ENCODE measurements around the gene SRP19. TPM values are rescaled to one million over a fixed set of nuclear protein-coding genes. Genes with fewer than 3 reads are reported as not detected.
"Not testable (repeated sequence)": the region's sequence is repeated elsewhere in the genome, so short reads cannot be mapped to it uniquely, and the experiment has no call there.

Gene SRP19
- polyA plus RNA-seq, 3 donors from 2014 or later = 109 to 176 (median 154) TPM

DNA sequence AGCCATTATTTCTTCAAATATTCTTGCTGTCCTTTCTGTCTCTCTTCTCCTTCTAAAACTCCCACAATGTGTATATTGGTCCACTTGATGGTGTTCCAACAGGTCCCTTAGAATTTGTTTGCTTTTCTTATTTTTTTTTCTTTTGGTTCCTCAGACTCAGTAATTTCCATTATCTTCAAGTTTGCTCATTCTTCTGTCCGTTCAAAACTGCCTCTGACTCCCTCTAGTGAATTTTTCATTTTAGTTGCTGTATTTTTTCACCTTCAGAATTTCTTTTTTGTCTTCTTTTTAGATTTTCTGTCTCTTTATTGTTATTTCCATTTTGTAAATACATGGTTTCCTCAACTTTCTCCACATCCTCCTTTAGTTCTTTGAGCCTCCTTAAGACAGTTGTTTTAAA, 6.4 kb upstream of the SRP19 start:
- Mint-ChIP-seq H3K27ac (no peak overlapping the region), H3K27me3 (ENCODE audit: low read depth in 3 of 3) (peaks cover 14 to 23% (median 17%) of the 10 kb centered on the region in 3 donors), H3K4me3 (no peak overlapping the region), H3K4me1 (no peaks in the 10 kb centered on the region), H3K9me3 (peaks cover 4 to 18% (median 6%) of the 10 kb centered on the region in 6 donors), H3K36me3 (peaks cover 4 to 13% (median 9%) of the 10 kb centered on the region in 3 donors)
- no peak for DNase-seq

DNA sequence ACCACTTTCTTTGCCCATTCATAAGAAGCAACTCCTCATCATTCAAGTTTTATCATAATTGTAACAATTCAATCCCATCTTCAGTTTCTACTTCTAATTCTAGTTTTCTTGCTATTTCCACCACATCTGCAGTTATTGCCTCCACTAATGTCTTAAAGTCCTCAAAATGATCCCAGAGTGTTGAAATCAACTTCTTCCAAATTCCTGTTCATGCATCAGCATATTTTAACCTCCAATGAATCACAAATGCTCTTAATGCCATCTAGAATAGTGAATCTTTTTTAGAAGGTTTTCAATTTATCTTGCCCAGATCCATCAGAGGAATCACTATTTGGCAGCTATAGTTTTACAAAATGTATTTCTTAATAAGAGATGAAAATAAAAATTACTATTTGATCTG, 3.2 kb upstream of the SRP19 start:
- Mint-ChIP-seq H3K27ac (no peak overlapping the region), H3K4me3 (no peak overlapping the region), H3K4me1 (peaks cover 23 to 26% of the 10 kb centered on the region in 2 donors), H3K9me3 (peaks cover 4 to 14% (median 6%) of the 10 kb centered on the region in 6 donors), H3K27me3 (ENCODE audit: low read depth in 3 of 3) (peaks cover 12 to 23% (median 20%) of the 10 kb centered on the region in 3 donors), H3K36me3 (peaks cover 4 to 9% (median 9%) of the 10 kb centered on the region in 3 donors)
- no peak for DNase-seq

DNA sequence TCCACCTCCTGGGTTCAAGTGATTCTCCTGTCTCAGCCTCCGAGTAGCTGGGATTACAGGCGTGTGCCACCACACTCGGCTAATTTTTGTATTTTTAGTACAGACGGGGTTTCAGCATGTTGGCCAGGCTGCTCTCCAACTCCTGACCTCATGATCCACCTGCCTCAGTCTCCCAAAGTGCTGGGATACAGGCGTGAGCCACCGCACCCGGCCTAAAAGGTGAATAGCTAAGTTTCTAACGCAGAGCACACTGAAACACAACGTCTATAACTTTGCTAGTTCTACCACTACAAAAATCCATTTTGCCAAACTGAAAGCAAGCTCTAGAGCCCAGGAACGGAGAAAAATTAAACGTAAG, 537 bp upstream of the SRP19 start:
- peaks cover 3 to 12% (median 10%) of the 10 kb centered on the region in 3 donors for H3K27me3 Mint-ChIP-seq (ENCODE audit: low read depth in 3 of 3)
- not testable (repeated sequence) for H3K9me3 Mint-ChIP-seq, DNase-seq, H3K36me3 Mint-ChIP-seq
- H3K4me1 Mint-ChIP-seq = peaks cover 34 to 44% of the 10 kb centered on the region in 2 donors
- peak overlapping the region; percentile 92 to 99 (median 98) for H3K27ac Mint-ChIP-seq
- H3K4me3 Mint-ChIP-seq = peak overlapping the region; percentile 94 to 99 (median 96)

DNA sequence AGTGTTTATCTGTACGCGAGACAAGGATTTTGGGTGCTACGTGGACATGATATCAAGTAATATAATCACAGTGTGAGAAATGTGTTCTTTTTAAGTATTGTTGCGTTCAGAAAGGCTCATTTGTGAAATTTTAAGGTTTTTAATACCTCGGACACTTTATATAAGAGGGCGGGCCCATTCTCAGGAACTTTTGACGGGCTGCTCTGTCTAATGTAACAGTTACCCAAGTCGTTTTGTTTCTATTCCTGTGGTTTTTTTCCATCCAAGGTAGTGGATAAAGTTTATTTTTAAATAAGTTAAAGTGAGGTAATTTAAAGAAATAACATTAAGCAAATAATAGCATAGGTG, 525 bp downstream of the SRP19 start:
- Mint-ChIP-seq H3K4me3 (peak overlapping the region; percentile 94 to 99 (median 96)), H3K27me3 (ENCODE audit: low read depth in 3 of 3) (peaks cover 0 to 7% (median 3%) of the 10 kb centered on the region in 3 donors), H3K4me1 (peaks cover 34 to 46% of the 10 kb centered on the region in 2 donors), H3K36me3 (peaks cover 0 to 5% (median 0%) of the 10 kb centered on the region in 3 donors), H3K9me3 (no peaks in the 10 kb centered on the region), H3K27ac (peak overlapping the region; percentile 92 to 99 (median 98))
- no peak for DNase-seq

DNA sequence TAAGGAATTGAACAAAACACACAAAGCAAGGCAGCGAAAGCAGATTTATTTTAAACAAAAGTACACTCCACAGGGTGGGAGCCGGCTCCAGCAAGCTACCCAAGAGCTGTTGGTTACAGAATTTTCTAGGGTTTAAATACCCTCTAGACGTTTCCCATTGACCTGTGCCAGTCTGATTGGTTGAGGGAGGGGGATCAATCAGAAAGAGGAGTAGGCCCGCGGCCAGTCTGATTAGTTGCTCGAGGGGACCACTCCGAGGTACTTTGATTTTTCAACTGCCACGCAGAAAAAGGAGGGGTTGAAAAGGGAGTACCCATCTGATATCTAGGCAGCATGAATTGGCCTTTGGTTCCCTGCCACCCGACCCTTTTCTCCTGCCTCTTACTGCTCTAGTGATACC, 998 bp downstream of the SRP19 start:
- H3K27me3 Mint-ChIP-seq (ENCODE audit: low read depth in 3 of 3) = peaks cover 0 to 7% (median 3%) of the 10 kb centered on the region in 3 donors
- H3K9me3 Mint-ChIP-seq = no peaks in the 10 kb centered on the region
- no peak for DNase-seq
- peaks cover under 1 to 10% (median under 1%) of the 10 kb centered on the region in 3 donors for H3K36me3 Mint-ChIP-seq
- peak overlapping the region; percentile 92 to 99 (median 98) for H3K27ac Mint-ChIP-seq
- H3K4me3 Mint-ChIP-seq = peak overlapping the region; percentile 94 to 99 (median 96)
- H3K4me1 Mint-ChIP-seq = peaks cover 34 to 51% of the 10 kb centered on the region in 2 donors

DNA sequence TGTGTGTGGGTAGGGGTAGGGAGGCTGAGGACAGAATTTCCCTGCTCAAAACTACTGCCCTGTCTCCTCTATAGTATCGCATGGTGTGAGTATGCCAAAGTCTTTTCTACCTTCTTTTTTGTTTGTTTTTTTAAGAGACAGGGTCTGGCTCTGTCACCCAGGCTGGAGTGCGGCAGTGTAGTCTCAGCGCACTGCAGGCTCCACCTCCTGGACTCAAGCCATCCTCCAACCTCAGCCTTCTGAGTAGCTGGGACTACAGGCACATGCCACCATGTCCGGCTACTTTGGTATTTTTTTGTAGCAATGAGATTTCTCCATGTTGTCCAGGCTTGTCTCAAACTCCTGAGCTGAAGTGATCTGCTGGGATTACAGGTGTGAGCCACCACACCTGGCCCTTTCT, 2.5 kb downstream of the SRP19 start:
- peak overlapping the region in 5 of 6 donors; percentile 17 to 99 (median 40) for H3K27ac Mint-ChIP-seq
- peaks cover 34 to 51% of the 10 kb centered on the region in 2 donors for H3K4me1 Mint-ChIP-seq
- H3K27me3 Mint-ChIP-seq (ENCODE audit: low read depth in 3 of 3) = peaks cover 0 to 7% (median 0%) of the 10 kb centered on the region in 3 donors
- no peak for DNase-seq
- H3K4me3 Mint-ChIP-seq = peak overlapping the region; percentile 22 to 99 (median 94)
- no peaks in the 10 kb centered on the region for H3K9me3 Mint-ChIP-seq
- H3K36me3 Mint-ChIP-seq = peaks cover 4 to 16% (median 8%) of the 10 kb centered on the region in 3 donors

DNA sequence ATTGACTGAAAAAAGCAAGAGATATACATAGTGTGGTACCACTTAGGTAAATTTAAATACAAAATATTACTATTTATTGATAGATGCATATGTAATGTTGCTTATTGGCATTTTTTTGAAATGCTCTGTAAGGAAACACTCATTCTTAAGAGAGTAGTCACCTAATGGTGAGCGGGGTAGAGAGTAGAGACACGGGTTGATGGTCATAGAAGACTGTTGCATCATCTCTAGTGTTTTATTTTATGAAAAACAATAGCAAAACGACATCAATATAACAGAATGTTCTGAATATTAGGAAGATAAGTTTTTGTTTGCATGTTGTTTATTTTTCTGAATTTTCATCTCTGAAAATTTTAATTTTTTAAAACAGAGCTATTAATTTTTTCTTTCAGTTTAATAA, 4.0 kb downstream of the SRP19 start:
- peaks cover 0 to 7% (median 0%) of the 10 kb centered on the region in 3 donors for H3K27me3 Mint-ChIP-seq (ENCODE audit: low read depth in 3 of 3)
- no peak overlapping the region for H3K27ac Mint-ChIP-seq
- no peak for DNase-seq
- no peak overlapping the region for H3K4me3 Mint-ChIP-seq
- H3K36me3 Mint-ChIP-seq = peaks cover 7 to 22% (median 15%) of the 10 kb centered on the region in 3 donors
- H3K4me1 Mint-ChIP-seq = peaks cover 37 to 65% of the 10 kb centered on the region in 2 donors
- H3K9me3 Mint-ChIP-seq = no peaks in the 10 kb centered on the region

DNA sequence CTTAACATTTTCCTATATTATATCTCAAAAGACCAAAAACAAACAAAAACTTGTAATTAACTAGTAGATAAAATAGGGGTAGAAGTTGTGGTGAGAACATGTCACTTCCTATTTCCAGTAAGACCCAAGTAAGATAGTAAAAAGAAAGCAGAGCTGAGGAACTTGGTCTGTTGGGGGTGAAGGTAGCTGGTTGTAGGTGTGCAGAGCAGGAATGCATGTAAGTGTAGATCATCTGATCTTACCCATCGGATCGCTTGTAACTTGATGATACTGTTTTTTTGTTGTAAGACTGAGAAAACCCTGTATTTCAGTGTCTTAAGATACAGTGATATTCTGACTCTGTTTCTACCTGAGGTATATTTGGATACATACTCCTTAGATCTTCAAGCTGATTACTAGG, 5.7 kb downstream of the SRP19 start:
- peak overlapping the region in 2 of 6 donors; percentile 14 to 57 for H3K27ac Mint-ChIP-seq
- peaks cover 10 to 22% (median 15%) of the 10 kb centered on the region in 3 donors for H3K36me3 Mint-ChIP-seq
- no peaks in the 10 kb centered on the region for H3K9me3 Mint-ChIP-seq
- no peak for DNase-seq
- H3K4me3 Mint-ChIP-seq = no peak overlapping the region
- peaks cover 25 to 51% of the 10 kb centered on the region in 2 donors for H3K4me1 Mint-ChIP-seq
- no peaks in the 10 kb centered on the region for H3K27me3 Mint-ChIP-seq (ENCODE audit: low read depth in 3 of 3)

DNA sequence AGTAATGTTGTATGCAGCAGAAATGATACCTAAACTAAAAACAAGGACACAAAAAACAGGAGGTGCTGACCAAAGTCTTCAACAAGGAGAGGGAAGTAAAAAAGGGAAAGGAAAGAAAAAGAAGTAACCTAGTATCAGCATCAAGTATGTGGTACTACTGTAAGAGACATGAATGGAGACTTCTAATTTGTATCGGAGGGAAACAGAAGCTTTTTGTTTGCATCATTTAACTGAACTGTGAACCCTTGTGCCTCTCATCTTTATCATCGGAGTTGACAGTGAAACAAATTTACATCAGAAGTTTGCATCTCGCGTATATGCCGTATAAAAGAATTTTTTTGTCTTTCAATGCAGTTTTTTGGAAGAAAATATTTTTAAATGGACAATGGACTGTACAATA, 6.3 kb downstream of the SRP19 start:
- Mint-ChIP-seq H3K9me3 (no peaks in the 10 kb centered on the region), H3K4me1 (peaks cover 18 to 44% of the 10 kb centered on the region in 2 donors), H3K27me3 (ENCODE audit: low read depth in 3 of 3) (no peaks in the 10 kb centered on the region), H3K36me3 (peaks cover 10 to 22% (median 15%) of the 10 kb centered on the region in 3 donors), H3K27ac (peak overlapping the region in 2 of 6 donors; percentile 8 to 62), H3K4me3 (no peak overlapping the region)
- no peak for DNase-seq

DNA sequence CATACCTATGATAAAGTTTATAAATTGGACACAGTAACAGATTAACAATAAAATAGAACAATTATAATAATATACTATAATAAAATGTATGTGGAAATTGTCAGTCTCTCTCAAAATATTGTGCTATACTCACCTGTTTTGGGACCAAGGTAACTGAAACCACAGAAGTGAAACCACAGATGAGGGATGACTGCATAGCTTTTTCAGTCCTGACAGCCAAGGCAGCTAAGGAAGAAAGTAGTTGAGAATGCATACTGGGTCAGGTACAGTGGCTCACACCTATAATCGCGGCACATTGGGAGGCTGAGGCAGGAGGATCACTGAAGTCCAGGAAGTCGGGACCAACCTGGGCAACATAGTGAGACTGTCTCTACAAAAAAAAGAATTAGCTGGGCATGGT, 8.9 kb downstream of the SRP19 start:
- Mint-ChIP-seq H3K36me3 (peaks cover 14 to 28% (median 15%) of the 10 kb centered on the region in 3 donors), H3K4me3 (no peak overlapping the region), H3K9me3 (no peaks in the 10 kb centered on the region), H3K27me3 (ENCODE audit: low read depth in 3 of 3) (no peaks in the 10 kb centered on the region), H3K4me1 (peaks cover 9 to 27% of the 10 kb centered on the region in 2 donors), H3K27ac (peak overlapping the region in 2 of 6 donors; percentile 28 to 29)
- no peak for DNase-seq

DNA sequence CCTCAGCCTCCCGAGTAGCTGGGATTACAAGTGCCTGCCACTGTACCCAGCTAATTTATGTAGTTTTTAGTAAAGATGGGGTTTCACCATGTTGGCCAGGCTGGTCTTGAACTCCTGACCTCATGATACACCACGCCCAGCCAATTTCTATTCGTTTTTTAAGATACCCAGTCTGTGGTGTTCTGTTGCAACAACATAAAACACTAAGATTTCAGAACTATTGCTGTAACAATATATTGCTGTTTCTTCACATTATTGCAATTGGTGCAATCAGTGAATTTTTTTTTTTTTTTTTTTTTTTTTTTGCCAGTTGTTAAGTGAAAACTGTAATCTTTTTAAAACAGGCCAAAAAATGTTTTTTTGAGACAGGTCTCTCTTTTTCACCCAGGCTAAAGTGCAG, 9.9 kb downstream of the SRP19 start:
- Mint-ChIP-seq H3K27ac (peak overlapping the region in 1 of 6 donors; percentile 64), H3K36me3 (peaks cover 14 to 28% (median 15%) of the 10 kb centered on the region in 3 donors), H3K27me3 (ENCODE audit: low read depth in 3 of 3) (no peaks in the 10 kb centered on the region), H3K9me3 (no peaks in the 10 kb centered on the region), H3K4me3 (no peak overlapping the region), H3K4me1 (peaks cover 9 to 27% of the 10 kb centered on the region in 2 donors)
- no peak for DNase-seq

DNA sequence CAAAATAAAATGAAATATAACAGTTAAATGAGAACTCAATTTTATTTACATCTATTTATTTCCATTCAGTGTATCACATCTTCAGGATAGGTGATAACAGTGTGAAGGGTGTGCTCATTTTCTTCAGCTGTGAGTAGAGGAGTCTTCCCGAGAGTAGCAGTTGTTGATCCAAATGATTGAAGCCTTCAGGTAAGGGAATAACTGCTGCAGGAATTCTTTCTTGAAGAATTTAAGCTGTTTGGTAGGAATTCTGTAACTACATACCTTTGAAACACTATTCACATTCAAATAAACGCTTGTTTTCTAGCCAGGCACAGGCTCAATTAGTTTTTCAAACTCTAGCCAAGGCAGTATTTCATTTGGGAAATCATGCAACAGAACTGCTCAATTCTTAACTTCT, 15.3 kb downstream of the SRP19 start:
- Mint-ChIP-seq H3K4me3 (no peak overlapping the region), H3K27ac (no peak overlapping the region), H3K9me3 (no peaks in the 10 kb centered on the region), H3K36me3 (peaks cover 4 to 32% (median 10%) of the 10 kb centered on the region in 3 donors), H3K27me3 (ENCODE audit: low read depth in 3 of 3) (no peaks in the 10 kb centered on the region), H3K4me1 (peaks cover 25 to 41% of the 10 kb centered on the region in 2 donors)
- no peak for DNase-seq

DNA sequence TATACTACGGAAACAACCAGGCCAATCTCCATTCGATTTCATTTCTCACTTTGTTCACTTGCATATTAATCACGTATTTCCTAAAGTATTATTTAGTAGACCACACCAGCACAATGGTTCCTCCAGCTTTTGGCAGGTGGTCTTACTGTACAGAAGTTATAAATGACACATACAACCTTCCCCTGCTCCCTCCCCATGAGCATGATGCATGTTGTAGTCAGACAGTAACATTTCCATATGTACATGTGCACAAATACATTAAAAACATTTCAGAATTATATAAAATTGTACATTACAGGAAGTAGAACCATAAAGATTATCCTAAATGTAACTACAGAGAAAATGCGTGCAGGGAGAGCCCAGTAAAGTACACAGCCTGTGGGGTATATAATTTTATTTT, 17.0 kb downstream of the SRP19 start:
- no peaks in the 10 kb centered on the region for H3K9me3 Mint-ChIP-seq
- H3K27ac Mint-ChIP-seq = peak overlapping the region in 4 of 6 donors; percentile 1 to 76 (median 42)
- H3K36me3 Mint-ChIP-seq = peaks cover 0 to 28% (median 10%) of the 10 kb centered on the region in 3 donors
- no peak overlapping the region for H3K4me3 Mint-ChIP-seq
- no peak for DNase-seq
- H3K4me1 Mint-ChIP-seq = peaks cover 23 to 35% of the 10 kb centered on the region in 2 donors
- H3K27me3 Mint-ChIP-seq (ENCODE audit: low read depth in 3 of 3) = no peaks in the 10 kb centered on the region

DNA sequence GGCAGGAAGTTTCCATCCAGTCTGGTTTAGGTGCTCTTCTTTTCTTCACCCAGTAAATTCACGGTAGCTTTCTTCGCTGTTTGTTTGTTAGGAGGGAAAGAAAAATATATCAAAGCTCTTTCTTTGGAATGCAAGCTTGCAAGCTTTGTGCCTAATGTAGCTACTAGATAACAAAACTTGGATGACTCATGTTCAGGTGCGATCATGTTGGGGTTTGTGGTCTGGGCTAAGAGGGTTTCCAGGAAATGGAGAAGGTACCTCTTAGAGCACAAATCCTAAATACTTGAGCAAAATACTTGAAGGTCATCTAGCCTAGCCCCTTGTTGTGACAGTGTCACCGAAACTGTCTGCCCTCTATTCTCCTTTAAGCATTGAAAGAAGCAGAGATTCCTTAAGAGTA, 17.7 kb downstream of the SRP19 start:
- H3K27me3 Mint-ChIP-seq (ENCODE audit: low read depth in 3 of 3) = no peaks in the 10 kb centered on the region
- peak overlapping the region; percentile 5 to 81 (median 72) for H3K27ac Mint-ChIP-seq
- H3K4me3 Mint-ChIP-seq = peak overlapping the region in 2 of 5 donors; percentile 8 to 15
- H3K9me3 Mint-ChIP-seq = no peaks in the 10 kb centered on the region
- H3K36me3 Mint-ChIP-seq = peaks cover 0 to 28% (median 10%) of the 10 kb centered on the region in 3 donors
- DNase-seq = no peak
- H3K4me1 Mint-ChIP-seq = peaks cover 20 to 35% of the 10 kb centered on the region in 2 donors
